BE2C (cell line): Measurements from ENCODE around the gene REPIN1. TPM values are rescaled to one million over a fixed set of nuclear protein-coding genes. Genes with fewer than 3 reads are reported as not detected.
A peak's percentile ranks its signal among the peaks of the same experiment; 100 is the strongest.

Experiments used
- DNase-seq: peaks from one replicate; pipeline ENCODE4 v3.0.0-alpha.2; 2020
- H3K27me3 ChIP-seq: fragments of 250-450 bp; sonication (Bioruptor Pico); 2 replicates; pipeline ENCODE4 v1.5.1; 2020; ENCODE audit warnings: mild to moderate bottlenecking
- H3K36me3 ChIP-seq: fragments of 250-450 bp; sonication (Bioruptor Pico); 2 replicates; pipeline ENCODE4 v1.5.1; 2020; ENCODE audit warnings: mild to moderate bottlenecking
- H3K4me1 ChIP-seq: fragments of 250-450 bp; sonication (Bioruptor Pico); 2 replicates; pipeline ENCODE4 v1.5.1; 2020
- H3K4me3 ChIP-seq: 2 replicates; pipeline ENCODE4 v1.5.1; 2011; ENCODE audit warnings: low read depth, low read length
- H3K9me3 ChIP-seq: fragments of 250-450 bp; sonication (Bioruptor Pico); 2 replicates; pipeline ENCODE4 v1.5.1; 2020
- polyA plus RNA-seq: library from polyadenylated mRNA; unstranded; fragments of >200 nt; gene quantifications from one replicate; pipeline ENCODE4 v1.2.1, GENCODE V29; 2012; ENCODE audit warnings: low read depth, missing spikeins; ENCODE audit not compliant: insufficient read length, insufficient read depth
- TF ChIP-seq, protein P1 (sequence below): IDR thresholded peaks from 2 replicates; pipeline ENCODE4 v1.5.1; 2012; ENCODE audit warnings: mild to moderate bottlenecking, low read depth, low read length

Gene REPIN1
- 396 TPM for polyA plus RNA-seq

DNA sequence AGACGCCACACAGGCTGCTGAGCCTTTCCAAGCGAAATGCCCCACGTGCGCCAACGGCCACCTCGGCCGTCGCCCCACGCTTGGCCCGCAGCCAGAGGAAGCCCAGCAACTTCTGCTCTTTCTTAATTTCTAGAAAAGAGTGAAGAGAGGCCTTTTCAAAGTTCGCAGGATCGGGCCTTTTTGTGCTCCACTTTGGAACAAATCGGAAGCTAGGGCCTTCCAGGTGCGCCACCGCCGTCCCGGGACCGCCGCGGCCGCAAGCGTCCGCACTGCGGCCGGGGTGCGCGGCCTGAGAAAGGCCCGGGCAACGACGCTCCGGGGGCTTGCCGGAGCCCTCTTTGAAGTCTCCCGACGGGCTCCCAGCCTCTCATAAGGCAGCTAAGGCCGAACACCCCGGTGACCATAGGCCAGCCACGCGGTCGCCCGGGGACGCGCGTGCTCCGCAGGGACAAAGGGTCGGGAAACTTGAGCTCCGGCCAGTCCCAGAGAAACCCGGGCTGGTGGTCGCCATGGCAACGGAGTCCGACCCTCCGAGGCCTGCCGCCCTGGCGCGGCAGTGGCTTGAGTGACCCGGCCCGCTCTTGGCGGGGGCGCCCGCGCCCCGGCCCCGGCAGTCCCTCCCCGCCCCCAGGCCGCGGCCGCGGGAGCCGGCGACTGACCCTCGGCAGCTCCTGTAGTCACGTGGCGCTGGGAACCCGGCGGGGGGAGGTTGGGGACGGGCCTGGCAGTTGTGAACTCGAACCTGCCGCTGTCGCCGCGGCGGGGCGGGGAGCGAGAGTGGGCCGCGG, at the start of gene REPIN1:
Gene REPIN1, plus strand, starts transcription at position 727 of the 788 bp plus-strand sequence. CDS start 890 bp downstream, outside the sequence.
- DNase-seq = peak; percentile 94
- peak within 1 kb of the TSS; percentile 74 for H3K4me3 ChIP-seq
- H3K27me3 ChIP-seq = no peaks in the 10 kb centered on the region
- H3K9me3 ChIP-seq = no peaks in the 10 kb centered on the region
- H3K4me1 ChIP-seq = peaks cover 6% of the 10 kb centered on the region
- peaks cover 37% of the 10 kb centered on the region for H3K36me3 ChIP-seq
- TF ChIP-seq, protein P1, sequence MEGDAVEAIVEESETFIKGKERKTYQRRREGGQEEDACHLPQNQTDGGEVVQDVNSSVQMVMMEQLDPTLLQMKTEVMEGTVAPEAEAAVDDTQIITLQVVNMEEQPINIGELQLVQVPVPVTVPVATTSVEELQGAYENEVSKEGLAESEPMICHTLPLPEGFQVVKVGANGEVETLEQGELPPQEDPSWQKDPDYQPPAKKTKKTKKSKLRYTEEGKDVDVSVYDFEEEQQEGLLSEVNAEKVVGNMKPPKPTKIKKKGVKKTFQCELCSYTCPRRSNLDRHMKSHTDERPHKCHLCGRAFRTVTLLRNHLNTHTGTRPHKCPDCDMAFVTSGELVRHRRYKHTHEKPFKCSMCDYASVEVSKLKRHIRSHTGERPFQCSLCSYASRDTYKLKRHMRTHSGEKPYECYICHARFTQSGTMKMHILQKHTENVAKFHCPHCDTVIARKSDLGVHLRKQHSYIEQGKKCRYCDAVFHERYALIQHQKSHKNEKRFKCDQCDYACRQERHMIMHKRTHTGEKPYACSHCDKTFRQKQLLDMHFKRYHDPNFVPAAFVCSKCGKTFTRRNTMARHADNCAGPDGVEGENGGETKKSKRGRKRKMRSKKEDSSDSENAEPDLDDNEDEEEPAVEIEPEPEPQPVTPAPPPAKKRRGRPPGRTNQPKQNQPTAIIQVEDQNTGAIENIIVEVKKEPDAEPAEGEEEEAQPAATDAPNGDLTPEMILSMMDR = no peak

DNA sequence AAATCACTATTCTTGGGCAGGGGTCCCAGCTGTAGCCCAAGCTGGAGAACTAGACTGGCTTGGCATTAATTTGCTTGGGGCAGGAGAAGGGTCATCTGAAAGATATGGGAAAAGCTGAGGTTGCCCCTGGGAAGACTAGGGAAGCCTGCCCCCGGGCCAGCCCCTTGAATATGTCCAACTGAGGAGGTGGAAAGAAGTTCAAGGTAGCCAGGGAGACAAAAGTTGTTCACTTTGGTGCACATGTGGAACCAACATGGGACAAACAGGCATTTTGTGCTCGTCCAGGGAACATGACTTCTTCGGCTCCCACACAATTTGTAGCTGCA, 46.9 kb upstream of the REPIN1 start:
- Histone ChIP-seq H3K36me3 (peaks cover 13% of the 10 kb centered on the region), H3K4me1 (no peaks in the 10 kb centered on the region), H3K9me3 (no peaks in the 10 kb centered on the region), H3K27me3 (no peaks in the 10 kb centered on the region), H3K4me3 (no peak overlapping the region)
- TF ChIP-seq, protein P1 = no peak
- no peak for DNase-seq

DNA sequence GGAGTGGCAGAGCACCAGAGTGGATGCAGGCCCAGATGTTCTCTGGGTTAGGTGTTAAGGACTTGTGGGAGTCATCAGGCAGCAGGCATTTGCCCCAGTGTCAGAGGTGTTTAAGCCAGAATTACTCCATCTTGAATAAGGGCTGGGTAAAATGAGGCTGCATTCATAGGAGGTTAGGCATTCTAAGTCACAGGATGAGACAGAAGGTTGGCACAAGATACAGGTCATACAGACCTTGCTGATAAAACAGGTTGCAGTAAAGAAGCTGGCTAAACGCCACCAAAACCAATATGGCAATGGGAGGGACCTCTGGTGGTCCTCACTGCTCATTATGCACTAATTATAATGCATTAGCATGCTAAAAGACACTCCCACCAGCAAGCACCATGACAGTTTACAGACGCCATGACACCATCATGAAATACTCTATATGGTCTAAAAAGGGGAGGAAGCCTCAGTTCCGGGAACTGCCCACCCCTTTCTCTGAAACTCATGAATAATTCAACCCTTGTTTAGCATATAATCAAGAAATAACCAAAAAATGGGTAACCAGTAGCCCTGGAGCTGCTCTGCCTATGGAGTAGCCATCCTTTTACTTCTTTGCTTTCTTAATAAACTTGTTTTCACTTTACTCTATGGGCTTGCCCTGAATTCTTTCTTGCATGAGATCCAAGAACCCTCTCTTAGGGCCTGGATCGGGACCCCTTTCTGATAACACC, 46.3 kb upstream of the REPIN1 start:
- Histone ChIP-seq H3K4me3 (peak overlapping the region; percentile 90), H3K36me3 (peaks cover 16% of the 10 kb centered on the region), H3K9me3 (no peaks in the 10 kb centered on the region), H3K4me1 (no peaks in the 10 kb centered on the region), H3K27me3 (no peaks in the 10 kb centered on the region)
- TF ChIP-seq, protein P1 = no peak
- DNase-seq = no peak

DNA sequence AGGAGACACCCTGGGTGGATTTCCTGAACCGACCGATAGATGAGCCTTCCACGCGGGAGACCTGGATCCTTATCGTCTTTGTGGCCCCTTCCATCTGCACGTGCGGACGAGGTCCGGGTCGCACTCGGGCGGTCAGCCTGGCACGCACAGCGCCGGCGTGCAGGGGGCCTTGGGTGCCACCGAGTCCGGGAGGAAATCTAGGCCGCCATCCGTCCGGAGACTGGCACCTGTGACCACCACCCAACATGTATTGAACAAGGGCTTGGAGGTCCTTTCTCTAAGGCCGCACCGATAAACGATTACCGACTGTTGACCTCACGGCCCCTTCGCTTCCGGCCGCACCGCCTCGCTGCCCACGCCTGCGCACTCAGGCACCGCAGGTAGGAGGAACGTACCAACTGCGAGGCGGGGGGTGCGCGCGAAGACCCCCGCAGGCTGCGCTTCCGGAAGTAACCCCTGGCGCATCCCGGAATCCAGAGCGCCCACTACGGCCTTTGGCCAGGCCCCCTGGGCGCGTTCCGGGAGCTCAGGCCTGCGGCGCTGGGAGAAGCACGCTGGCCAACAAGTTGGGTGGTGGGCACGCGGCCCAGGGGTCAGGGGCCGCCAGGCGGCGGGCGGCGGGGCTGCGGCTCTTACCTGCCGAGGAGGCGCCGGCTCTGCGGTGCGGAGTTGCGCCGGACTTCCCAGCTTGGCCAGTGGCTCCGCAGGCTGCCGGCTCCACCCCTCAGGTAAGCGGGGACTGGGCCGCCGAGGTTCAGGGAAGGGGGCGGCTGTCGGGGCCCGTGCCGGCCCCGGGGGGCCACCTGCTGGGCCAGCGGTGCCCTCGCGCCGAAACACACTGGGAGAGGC, 45.6 kb upstream of the REPIN1 start, which contains the start of the genes ACTR3C and LRRC61:
Gene ACTR3C, minus strand, starts transcription at position 713 of the 849 bp plus-strand sequence. CDS start 28,249 bp downstream, outside the sequence.
Gene LRRC61, plus strand, starts transcription at position 523 of the 849 bp plus-strand sequence. CDS start 13,507 bp downstream, outside the sequence.
- peak; percentile 82 for DNase-seq
- H3K27me3 ChIP-seq = no peaks in the 10 kb centered on the region
- H3K4me1 ChIP-seq = no peaks in the 10 kb centered on the region
- peaks cover 24% of the 10 kb centered on the region for H3K36me3 ChIP-seq
- TF ChIP-seq, protein P1 = no peak; the same call in 1 of the 2 replicates
- peak within 1 kb of the TSS; percentile 90 for H3K4me3 ChIP-seq
- no peaks in the 10 kb centered on the region for H3K9me3 ChIP-seq

DNA sequence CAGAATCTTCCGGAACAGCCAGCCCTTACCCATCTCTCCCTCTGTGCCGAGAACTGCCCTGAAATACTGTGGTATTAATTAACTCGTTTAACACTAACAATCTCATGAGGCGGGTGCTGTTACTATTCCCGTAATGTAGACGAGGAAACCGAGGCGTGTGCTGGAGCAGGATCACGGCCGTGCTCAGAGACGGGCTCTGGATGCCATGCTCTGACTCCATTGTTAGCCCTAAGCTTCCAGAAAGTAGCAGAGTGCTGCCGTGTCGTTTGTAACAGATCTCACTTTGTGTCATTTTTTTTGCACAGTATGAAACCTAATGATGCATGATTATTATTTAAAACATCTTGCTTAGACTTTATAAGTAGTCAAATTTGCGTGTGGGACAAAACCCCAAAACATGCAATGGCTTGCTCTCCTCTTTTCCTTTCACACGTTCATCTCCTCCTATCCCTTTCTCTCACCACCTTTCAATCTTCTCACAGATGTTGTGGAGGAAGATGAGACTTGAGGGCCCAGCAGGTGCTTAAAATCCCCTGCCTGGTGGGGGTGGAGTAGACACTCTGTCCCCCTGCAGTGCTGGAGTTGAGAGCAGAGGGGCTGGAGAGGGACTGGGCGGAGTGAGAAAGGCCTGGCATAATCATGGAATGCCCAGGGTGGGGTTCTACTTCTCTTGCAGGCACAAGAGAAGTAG, 44.8 kb upstream of the REPIN1 start:
- Histone ChIP-seq H3K36me3 (peaks cover 31% of the 10 kb centered on the region), H3K4me1 (no peaks in the 10 kb centered on the region), H3K4me3 (peak overlapping the region; percentile 90), H3K9me3 (no peaks in the 10 kb centered on the region), H3K27me3 (no peaks in the 10 kb centered on the region)
- TF ChIP-seq, protein P1 = no peak
- DNase-seq = no peak
